Measurements from ENCODE around the gene RGS3. TPM values are rescaled to one million over a fixed set of nuclear protein-coding genes. Genes with fewer than 3 reads are reported as not detected.

RGS3 gene
- total RNA-seq, 1 donor from 2014 or later = 15.0 TPM

- no peaks in the 10 kb centered on the region for H3K4me1 Mint-ChIP-seq
- ATAC-seq (ENCODE audit: low read depth) (no peak), DNase-seq (no peak)
- no peaks in the 10 kb centered on the region for H3K27me3 Mint-ChIP-seq
- POLR2A ChIA-PET = no interaction called here
- CTCF ChIA-PET = no interaction called here
- H3K4me3 Mint-ChIP-seq = no peak overlapping the region
- no peaks in the 10 kb centered on the region for H3K36me3 Mint-ChIP-seq (ENCODE audit: low read depth)
- TF ChIP-seq CTCF (IDR thresholded peaks at IDR 0.05) = no peak
- intact Hi-C loops (cut with micrococcal nuclease) = no loop called here
- no peak overlapping the region for H3K27ac Mint-ChIP-seq
- peaks cover 10% of the 10 kb centered on the region for H3K9me3 Mint-ChIP-seq
Observed at GRCh38 chr9:113464286-113464660, 746 bp downstream of the RGS3 start.

GRCh38 chr9:113465599-113466140, 2.1 kb downstream of the RGS3 start:
- ATAC-seq (ENCODE audit: low read depth) (no peak), DNase-seq (no peak)
- no peaks in the 10 kb centered on the region for H3K36me3 Mint-ChIP-seq (ENCODE audit: low read depth)
- no peak overlapping the region for H3K4me3 Mint-ChIP-seq
- intact Hi-C loops (cut with micrococcal nuclease) = loop anchor here (5.0 kb wide), 1 partner anchor 52 kb away; no protein-coding TSS in a partner anchor
- no peaks in the 10 kb centered on the region for H3K27me3 Mint-ChIP-seq
- peaks cover 10% of the 10 kb centered on the region for H3K9me3 Mint-ChIP-seq
- no peak for TF ChIP-seq CTCF (IDR thresholded peaks at IDR 0.05)
- POLR2A ChIA-PET = no interaction called here
- CTCF ChIA-PET = no interaction called here
- no peak overlapping the region for H3K27ac Mint-ChIP-seq
- no peaks in the 10 kb centered on the region for H3K4me1 Mint-ChIP-seq

GRCh38 chr9:113467183-113467582, 3.7 kb downstream of the RGS3 start:
- no peak for TF ChIP-seq CTCF (IDR thresholded peaks at IDR 0.05)
- Mint-ChIP-seq H3K27ac (no peak overlapping the region), H3K4me3 (no peak overlapping the region), H3K4me1 (no peaks in the 10 kb centered on the region), H3K36me3 (ENCODE audit: low read depth) (no peaks in the 10 kb centered on the region), H3K9me3 (peaks cover 10% of the 10 kb centered on the region), H3K27me3 (no peaks in the 10 kb centered on the region)
- POLR2A ChIA-PET = no interaction called here
- CTCF ChIA-PET = no interaction called here
- no peak for ATAC-seq (ENCODE audit: low read depth)
- intact Hi-C loops (cut with micrococcal nuclease) = loop anchor here (5.0 kb wide), 1 partner anchor 50 kb away; no protein-coding TSS in a partner anchor
- no peak for DNase-seq

- no peak for TF ChIP-seq CTCF (IDR thresholded peaks at IDR 0.05)
- POLR2A ChIA-PET = interaction anchor here (0.7 kb wide), 1 partner anchor 193 kb away, joined by 11 read pairs; the partner anchor contains the start of genes CDC26 and PRPF4
- Mint-ChIP-seq H3K36me3 (ENCODE audit: low read depth) (no peaks in the 10 kb centered on the region), H3K4me1 (no peaks in the 10 kb centered on the region), H3K27me3 (no peaks in the 10 kb centered on the region), H3K9me3 (peaks cover 10% of the 10 kb centered on the region), H3K4me3 (no peak overlapping the region), H3K27ac (no peak overlapping the region)
- intact Hi-C loops (cut with micrococcal nuclease) = loop anchor here (5.0 kb wide), 1 partner anchor 48 kb away; no protein-coding TSS in a partner anchor
- CTCF ChIA-PET = interaction anchor here (0.6 kb wide), 1 partner anchor 22 kb away, joined by 3 read pairs; no protein-coding TSS in a partner anchor
- ATAC-seq (ENCODE audit: low read depth) (no peak), DNase-seq (no peak)
Observed at GRCh38 chr9:113468716-113469448, 5.4 kb downstream of the RGS3 start.

GRCh38 chr9:113471143-113471542, 7.6 kb downstream of the RGS3 start:
- H3K36me3 Mint-ChIP-seq (ENCODE audit: low read depth) = no peaks in the 10 kb centered on the region
- no peak for DNase-seq
- CTCF ChIA-PET = no interaction called here
- no peak overlapping the region for H3K27ac Mint-ChIP-seq
- no peak for ATAC-seq (ENCODE audit: low read depth)
- intact Hi-C loops (cut with micrococcal nuclease) = no loop called here
- POLR2A ChIA-PET = no interaction called here
- no peaks in the 10 kb centered on the region for H3K27me3 Mint-ChIP-seq
- TF ChIP-seq CTCF (IDR thresholded peaks at IDR 0.05) = no peak
- H3K4me1 Mint-ChIP-seq = no peaks in the 10 kb centered on the region
- peaks cover 10% of the 10 kb centered on the region for H3K9me3 Mint-ChIP-seq
- H3K4me3 Mint-ChIP-seq = no peak overlapping the region

Measured in activated B cell treated with CpG ODN at 0.5 μM for 24 hours (primary cell).